PC-3 (cell line): ENCODE data around the gene AGPAT4. TPM values are rescaled to one million over a fixed set of nuclear protein-coding genes. Genes with fewer than 3 reads are reported as not detected.

Source experiments
- ATAC-seq: fragments of 200-7000 bp; cut with Tn5 transposase; 2 replicates; pipeline ENCODE4 v1.9.1; 2020; ENCODE audit warnings: mild to moderate bottlenecking, moderate library complexity
- BruUV-seq: library from RNA; stranded (reverse); fragments of 400-500 nt; replicated peaks from 2 replicates; lab custom pipeline; 2021; lab: Mats Ljungman, UMichigan
- CTCF ChIA-PET: fragments of 300-600 bp; sonication (Branson Sonifier 250); formaldehyde crosslinking; loops from one replicate; lab custom pipeline; 2022; ENCODE audit warnings: antibody characterized with exemption; lab: Charles Lee
- POLR2A ChIA-PET: fragments of 300-600 bp; sonication (Branson Sonifier 250); formaldehyde crosslinking; loops from one replicate; lab custom pipeline; 2022; ENCODE audit warnings: antibody characterized with exemption; ENCODE audit not compliant: unreplicated experiment; lab: Charles Lee
- DNase-seq: peaks from one replicate; pipeline ENCODE4 v3.0.0-alpha.2; 2015
- H2AFZ ChIP-seq: fragments of 300-600 bp; sonication (generic); 2 replicates; pipeline ENCODE4 v1.6.0; 2016; ENCODE audit warnings: antibody characterized with exemption, low read length
- H3F3A ChIP-seq: fragments of 300-600 bp; sonication (generic); one replicate; pipeline ENCODE4 v1.6.0; 2017; ENCODE audit warnings: antibody characterized with exemption, low read length, control low read depth, mild to moderate bottlenecking; ENCODE audit not compliant: unreplicated experiment
- H3K27ac ChIP-seq: fragments of 300-600 bp; sonication (generic); 2 replicates; pipeline ENCODE4 v1.5.1; 2016; ENCODE audit warnings: mild to moderate bottlenecking, low read length
- H3K27me3 ChIP-seq: fragments of 300-600 bp; sonication (generic); 2 replicates; pipeline ENCODE4 v1.6.1; 2016; ENCODE audit warnings: low read length, mixed read lengths
- H3K36me3 ChIP-seq: fragments of 300-600 bp; sonication (generic); 2 replicates; pipeline ENCODE4 v1.6.1; 2016; ENCODE audit warnings: low read depth, mixed run types, low read length, mixed read lengths
- H3K4me1 ChIP-seq: fragments of 300-600 bp; sonication (generic); 2 replicates; pipeline ENCODE4 v1.5.1; 2016; ENCODE audit warnings: low read length; ENCODE audit not compliant: insufficient read depth
- H3K4me2 ChIP-seq: fragments of 300-600 bp; sonication (generic); 2 replicates; pipeline ENCODE4 v1.6.0; 2016; ENCODE audit warnings: low read length
- H3K4me3 ChIP-seq: fragments of 300-600 bp; sonication (generic); 2 replicates; pipeline ENCODE4 v1.5.1; 2016; ENCODE audit warnings: mild to moderate bottlenecking, low read length, mixed read lengths
- H3K79me2 ChIP-seq: fragments of 300-600 bp; sonication (generic); 2 replicates; pipeline ENCODE4 v1.6.1; 2017; ENCODE audit warnings: low read length, mixed read lengths
- H3K9ac ChIP-seq: fragments of 300-600 bp; sonication (generic); 2 replicates; pipeline ENCODE4 v1.6.0; 2016; ENCODE audit warnings: mild to moderate bottlenecking, low read length
- H3K9me2 ChIP-seq: fragments of 300-600 bp; sonication (generic); replicated peaks from 2 replicates; pipeline ENCODE4 v1.6.1; 2016; ENCODE audit warnings: mixed run types, low read length, mixed read lengths
- H3K9me3 ChIP-seq: fragments of 300-600 bp; sonication (generic); 2 replicates; pipeline ENCODE4 v1.6.1; 2016; ENCODE audit warnings: low read length, mixed read lengths
- H4K20me1 ChIP-seq: fragments of 300-600 bp; sonication (generic); 2 replicates; pipeline ENCODE4 v1.6.1; 2016; ENCODE audit warnings: low read length, mixed read lengths
- EZH2 ChIP-seq: fragments of 300-600 bp; sonication (generic); IDR thresholded peaks from one replicate; pipeline ENCODE4 v1.6.1; 2017; ENCODE audit warnings: antibody characterized with exemption, mild to moderate bottlenecking, low read length; ENCODE audit not compliant: unreplicated experiment
- EZH2phosphoT487 ChIP-seq: fragments of 300-600 bp; sonication (generic); IDR thresholded peaks from 2 replicates; pipeline ENCODE4 v1.6.1; 2018; ENCODE audit warnings: mild to moderate bottlenecking, antibody characterized with exemption, low read length, borderline replicate concordance
- intact Hi-C: fragments of 100-400 bp; cut with micrococcal nuclease; formaldehyde crosslinking; loops from 2 replicates; pipeline ENCODE4 v1.9.0; 2023
- total RNA-seq: library from RNA; depleted of rRNA; stranded (reverse); fragments of >200 nt; gene quantifications from 2 replicates; pipeline ENCODE4 v1.2.3, GENCODE V29; 2014
- TF ChIP-seq, protein P1 (sequence below): fragments of 300-600 bp; sonication (generic); conservative IDR thresholded peaks from 2 replicates; pipeline ENCODE4 v1.5.1; 2017; ENCODE audit warnings: antibody characterized with exemption, low read depth, mild to moderate bottlenecking, low read length

The AGPAT4 gene
- total RNA-seq, 1 experiment from 2014 or later = 3.8 TPM

DNA sequence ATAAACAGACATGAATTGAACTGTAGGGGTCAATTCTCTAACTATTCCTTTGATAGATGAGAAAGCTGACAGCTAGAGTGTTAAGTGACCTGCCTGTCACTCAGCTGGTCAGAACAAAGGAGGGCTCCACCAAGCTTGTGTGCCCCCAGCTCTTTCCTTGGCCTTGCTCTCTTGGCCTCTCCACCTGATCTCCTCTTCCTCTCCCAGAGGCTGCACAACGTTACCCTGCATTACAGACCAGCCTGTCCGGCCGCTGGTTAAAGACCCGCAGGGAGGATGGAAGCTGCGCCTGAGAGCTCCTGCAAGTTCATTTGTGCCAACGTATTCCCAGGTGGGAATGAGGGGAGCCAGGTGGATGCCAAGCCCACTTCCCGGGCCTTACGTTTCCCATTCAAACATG lies 22.5 kb downstream of the AGPAT4 start:
- intact Hi-C loops = no loop called here
- no peak for TF ChIP-seq EZH2
- TF ChIP-seq, protein P1, sequence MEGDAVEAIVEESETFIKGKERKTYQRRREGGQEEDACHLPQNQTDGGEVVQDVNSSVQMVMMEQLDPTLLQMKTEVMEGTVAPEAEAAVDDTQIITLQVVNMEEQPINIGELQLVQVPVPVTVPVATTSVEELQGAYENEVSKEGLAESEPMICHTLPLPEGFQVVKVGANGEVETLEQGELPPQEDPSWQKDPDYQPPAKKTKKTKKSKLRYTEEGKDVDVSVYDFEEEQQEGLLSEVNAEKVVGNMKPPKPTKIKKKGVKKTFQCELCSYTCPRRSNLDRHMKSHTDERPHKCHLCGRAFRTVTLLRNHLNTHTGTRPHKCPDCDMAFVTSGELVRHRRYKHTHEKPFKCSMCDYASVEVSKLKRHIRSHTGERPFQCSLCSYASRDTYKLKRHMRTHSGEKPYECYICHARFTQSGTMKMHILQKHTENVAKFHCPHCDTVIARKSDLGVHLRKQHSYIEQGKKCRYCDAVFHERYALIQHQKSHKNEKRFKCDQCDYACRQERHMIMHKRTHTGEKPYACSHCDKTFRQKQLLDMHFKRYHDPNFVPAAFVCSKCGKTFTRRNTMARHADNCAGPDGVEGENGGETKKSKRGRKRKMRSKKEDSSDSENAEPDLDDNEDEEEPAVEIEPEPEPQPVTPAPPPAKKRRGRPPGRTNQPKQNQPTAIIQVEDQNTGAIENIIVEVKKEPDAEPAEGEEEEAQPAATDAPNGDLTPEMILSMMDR = no peak
- TF ChIP-seq EZH2phosphoT487 = no peak
- no TSS peak for BruUV-seq
- Histone ChIP-seq H2AFZ (no peak overlapping the region), H3K9me3 (no peaks in the 10 kb centered on the region), H3K27ac (no peak overlapping the region), H3K27me3 (no peaks in the 10 kb centered on the region), H3K4me3 (no peak overlapping the region), H4K20me1 (no peaks in the 10 kb centered on the region), H3F3A (no peaks in the 10 kb centered on the region), H3K9me2 (no peaks in the 10 kb centered on the region), H3K4me1 (no peaks in the 10 kb centered on the region), H3K79me2 (no peaks in the 10 kb centered on the region), H3K9ac (no peak overlapping the region), H3K36me3 (no peaks in the 10 kb centered on the region), H3K4me2 (no peak overlapping the region)
- ChIA-PET CTCF (no interaction called here), POLR2A (no interaction called here)
- no peak for DNase-seq
- no peak for ATAC-seq

DNA sequence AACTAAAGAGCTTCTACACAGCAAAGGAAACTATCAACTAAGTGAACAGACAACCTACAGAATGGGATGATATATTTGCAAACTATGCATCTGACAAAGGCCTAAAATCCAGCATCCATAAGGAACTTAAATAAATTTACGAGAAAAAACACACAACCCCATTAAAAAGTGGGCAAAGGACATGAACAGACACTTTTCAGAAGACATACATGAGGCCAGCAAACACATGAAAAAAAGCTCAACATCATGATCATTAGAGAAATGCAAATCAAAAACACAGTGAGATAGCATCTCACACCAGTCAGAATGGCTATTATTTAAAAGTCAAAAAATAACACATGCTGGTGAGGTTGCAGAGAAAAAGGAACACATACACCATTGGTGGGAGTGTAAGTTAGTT lies 24.5 kb downstream of the AGPAT4 start:
- Histone ChIP-seq H3F3A (no peaks in the 10 kb centered on the region), H3K4me1 (no peaks in the 10 kb centered on the region), H3K4me3 (no peak overlapping the region), H2AFZ (no peak overlapping the region), H3K79me2 (no peaks in the 10 kb centered on the region), H3K27me3 (no peaks in the 10 kb centered on the region), H3K9me3 (no peaks in the 10 kb centered on the region), H3K9me2 (no peaks in the 10 kb centered on the region), H4K20me1 (no peaks in the 10 kb centered on the region), H3K36me3 (no peaks in the 10 kb centered on the region), H3K27ac (no peak overlapping the region), H3K9ac (no peak overlapping the region), H3K4me2 (no peak overlapping the region)
- intact Hi-C loops = no loop called here
- ATAC-seq = no peak
- TF ChIP-seq EZH2phosphoT487 (no peak), EZH2 (no peak)
- TF ChIP-seq, protein P1 = no peak
- ChIA-PET POLR2A (no interaction called here), CTCF (no interaction called here)
- BruUV-seq = no TSS peak
- DNase-seq = no peak

DNA sequence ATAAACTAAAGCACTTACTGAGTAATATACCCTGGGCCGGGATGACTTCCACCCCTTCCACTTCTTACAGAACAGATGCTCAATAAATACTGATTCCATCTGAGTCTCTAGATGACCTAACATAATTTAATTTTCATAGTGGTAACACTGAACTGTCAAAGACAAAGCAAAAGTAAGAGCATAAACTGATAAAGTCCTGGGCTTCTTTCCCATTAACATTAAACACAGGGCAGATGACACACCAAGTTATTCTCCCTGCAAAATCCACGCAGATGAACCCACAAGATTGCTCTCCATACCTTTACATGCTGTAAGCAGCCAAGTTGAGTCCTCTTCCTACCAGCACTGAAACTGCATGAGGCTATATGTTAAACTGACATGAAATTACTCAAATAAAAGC lies 27.1 kb downstream of the AGPAT4 start:
- H3K4me2 ChIP-seq = no peak overlapping the region
- no peaks in the 10 kb centered on the region for H3K9me2 ChIP-seq
- no peak overlapping the region for H2AFZ ChIP-seq
- H3K9me3 ChIP-seq = no peaks in the 10 kb centered on the region
- no peaks in the 10 kb centered on the region for H3K36me3 ChIP-seq
- H3K27me3 ChIP-seq = no peaks in the 10 kb centered on the region
- intact Hi-C loops = no loop called here
- no peak overlapping the region for H3K4me3 ChIP-seq
- H3K9ac ChIP-seq = no peak overlapping the region
- H4K20me1 ChIP-seq = no peaks in the 10 kb centered on the region
- POLR2A ChIA-PET = no interaction called here
- no peaks in the 10 kb centered on the region for H3F3A ChIP-seq
- ATAC-seq = no peak
- no peak for DNase-seq
- TF ChIP-seq EZH2 (no peak), EZH2phosphoT487 (no peak)
- TF ChIP-seq, protein P1 = no peak
- BruUV-seq = no TSS peak
- H3K79me2 ChIP-seq = no peaks in the 10 kb centered on the region
- CTCF ChIA-PET = no interaction called here
- H3K27ac ChIP-seq = no peak overlapping the region
- H3K4me1 ChIP-seq = no peaks in the 10 kb centered on the region
